ACC112 (cell line): ENCODE results near the gene SYNJ2.
"Not testable (repeated sequence)": the region's sequence is repeated elsewhere in the genome, so short reads cannot be mapped to it uniquely, and the experiment has no call there.

Source experiments
- H2AFZ ChIP-seq: fragments of 200-600 bp; sonication (generic); one replicate; pipeline ENCODE4 v1.6.0; 2017; ENCODE audit warnings: antibody characterized with exemption, low read length; ENCODE audit not compliant: unreplicated experiment
- H3K27ac ChIP-seq: fragments of 200-600 bp; sonication (generic); 2 replicates; pipeline ENCODE4 v1.5.1; 2014; ENCODE audit warnings: low read depth, mild to moderate bottlenecking, antibody characterized with exemption, low read length, moderate library complexity
- H3K27me3 ChIP-seq: fragments of 200-600 bp; sonication (generic); 2 replicates; pipeline ENCODE4 v1.6.1; 2014; ENCODE audit warnings: mild to moderate bottlenecking, antibody characterized with exemption, low read length, moderate library complexity, mixed read lengths; ENCODE audit not compliant: insufficient read depth
- H3K36me3 ChIP-seq: fragments of 200-600 bp; sonication (generic); 2 replicates; pipeline ENCODE4 v1.6.1; 2016; ENCODE audit warnings: mild to moderate bottlenecking, antibody characterized with exemption, low read length, moderate library complexity, mixed read lengths; ENCODE audit not compliant: insufficient read depth
- H3K4me1 ChIP-seq: fragments of 200-600 bp; sonication (generic); one replicate; pipeline ENCODE4 v1.6.1; 2016; ENCODE audit warnings: low read length, mixed read lengths; ENCODE audit not compliant: insufficient read depth, unreplicated experiment, control insufficient read depth
- H3K4me3 ChIP-seq: fragments of 200-600 bp; sonication (generic); 2 replicates; pipeline ENCODE4 v1.5.1; 2014; ENCODE audit warnings: mild to moderate bottlenecking, low read depth, low read length
- H3K79me2 ChIP-seq: fragments of 200-600 bp; sonication (generic); one replicate; pipeline ENCODE4 v1.6.0; 2016; ENCODE audit warnings: low read length; ENCODE audit not compliant: control insufficient read depth, unreplicated experiment, insufficient read depth

Gene SYNJ2, protein sequence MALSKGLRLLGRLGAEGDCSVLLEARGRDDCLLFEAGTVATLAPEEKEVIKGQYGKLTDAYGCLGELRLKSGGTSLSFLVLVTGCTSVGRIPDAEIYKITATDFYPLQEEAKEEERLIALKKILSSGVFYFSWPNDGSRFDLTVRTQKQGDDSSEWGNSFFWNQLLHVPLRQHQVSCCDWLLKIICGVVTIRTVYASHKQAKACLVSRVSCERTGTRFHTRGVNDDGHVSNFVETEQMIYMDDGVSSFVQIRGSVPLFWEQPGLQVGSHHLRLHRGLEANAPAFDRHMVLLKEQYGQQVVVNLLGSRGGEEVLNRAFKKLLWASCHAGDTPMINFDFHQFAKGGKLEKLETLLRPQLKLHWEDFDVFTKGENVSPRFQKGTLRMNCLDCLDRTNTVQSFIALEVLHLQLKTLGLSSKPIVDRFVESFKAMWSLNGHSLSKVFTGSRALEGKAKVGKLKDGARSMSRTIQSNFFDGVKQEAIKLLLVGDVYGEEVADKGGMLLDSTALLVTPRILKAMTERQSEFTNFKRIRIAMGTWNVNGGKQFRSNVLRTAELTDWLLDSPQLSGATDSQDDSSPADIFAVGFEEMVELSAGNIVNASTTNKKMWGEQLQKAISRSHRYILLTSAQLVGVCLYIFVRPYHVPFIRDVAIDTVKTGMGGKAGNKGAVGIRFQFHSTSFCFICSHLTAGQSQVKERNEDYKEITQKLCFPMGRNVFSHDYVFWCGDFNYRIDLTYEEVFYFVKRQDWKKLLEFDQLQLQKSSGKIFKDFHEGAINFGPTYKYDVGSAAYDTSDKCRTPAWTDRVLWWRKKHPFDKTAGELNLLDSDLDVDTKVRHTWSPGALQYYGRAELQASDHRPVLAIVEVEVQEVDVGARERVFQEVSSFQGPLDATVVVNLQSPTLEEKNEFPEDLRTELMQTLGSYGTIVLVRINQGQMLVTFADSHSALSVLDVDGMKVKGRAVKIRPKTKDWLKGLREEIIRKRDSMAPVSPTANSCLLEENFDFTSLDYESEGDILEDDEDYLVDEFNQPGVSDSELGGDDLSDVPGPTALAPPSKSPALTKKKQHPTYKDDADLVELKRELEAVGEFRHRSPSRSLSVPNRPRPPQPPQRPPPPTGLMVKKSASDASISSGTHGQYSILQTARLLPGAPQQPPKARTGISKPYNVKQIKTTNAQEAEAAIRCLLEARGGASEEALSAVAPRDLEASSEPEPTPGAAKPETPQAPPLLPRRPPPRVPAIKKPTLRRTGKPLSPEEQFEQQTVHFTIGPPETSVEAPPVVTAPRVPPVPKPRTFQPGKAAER (N-terminal part only)

DNA sequence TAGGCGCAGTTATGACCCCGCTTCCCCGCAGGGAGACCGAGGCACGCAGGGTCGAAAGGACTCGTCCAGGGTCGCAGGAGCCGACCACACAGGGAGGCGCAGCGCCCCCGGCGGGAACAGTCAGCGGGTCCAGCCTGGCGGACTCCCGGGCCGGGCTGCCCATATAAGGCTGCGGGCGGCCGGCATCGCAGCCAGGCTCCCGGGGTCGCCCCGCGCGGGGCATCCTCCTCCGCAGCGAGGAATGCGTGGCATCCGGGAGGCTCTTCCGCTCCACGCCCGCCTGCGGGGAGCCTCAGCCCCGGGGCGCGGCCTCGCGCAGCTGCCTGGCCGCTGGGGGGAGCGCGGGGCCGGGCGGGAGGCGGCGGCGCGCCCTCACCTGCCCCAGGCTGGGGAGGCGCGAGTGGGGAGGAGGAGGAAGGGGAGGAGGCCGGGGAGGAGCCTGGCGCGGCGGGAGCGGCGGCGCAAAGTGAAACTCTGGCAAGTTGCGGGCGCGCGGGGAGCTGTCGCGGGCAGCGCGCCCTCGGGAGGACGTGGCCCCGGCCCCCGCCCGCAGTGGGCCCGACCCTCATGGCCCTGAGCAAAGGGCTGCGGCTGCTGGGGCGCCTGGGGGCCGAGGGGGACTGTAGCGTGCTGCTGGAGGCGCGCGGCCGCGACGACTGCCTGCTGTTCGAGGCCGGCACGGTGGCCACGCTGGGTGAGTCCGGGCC is at the start of gene SYNJ2:
TSS of gene SYNJ2 (plus strand) at position 469 of the 707 bp plus-strand sequence. CDS start at position 568, 99 bp downstream.
- no peaks in the 10 kb centered on the region for H3K36me3 ChIP-seq
- H3K79me2 ChIP-seq = peaks cover 44% of the 10 kb centered on the region
- peak within 1 kb of the TSS; percentile 70 for H2AFZ ChIP-seq
- H3K4me1 ChIP-seq = peaks cover 19% of the 10 kb centered on the region
- peak within 1 kb of the TSS; percentile 27; the same call in 1 of the 2 replicates for H3K27ac ChIP-seq
- H3K27me3 ChIP-seq = no peaks in the 10 kb centered on the region
- peak within 1 kb of the TSS; percentile 87 for H3K4me3 ChIP-seq

DNA sequence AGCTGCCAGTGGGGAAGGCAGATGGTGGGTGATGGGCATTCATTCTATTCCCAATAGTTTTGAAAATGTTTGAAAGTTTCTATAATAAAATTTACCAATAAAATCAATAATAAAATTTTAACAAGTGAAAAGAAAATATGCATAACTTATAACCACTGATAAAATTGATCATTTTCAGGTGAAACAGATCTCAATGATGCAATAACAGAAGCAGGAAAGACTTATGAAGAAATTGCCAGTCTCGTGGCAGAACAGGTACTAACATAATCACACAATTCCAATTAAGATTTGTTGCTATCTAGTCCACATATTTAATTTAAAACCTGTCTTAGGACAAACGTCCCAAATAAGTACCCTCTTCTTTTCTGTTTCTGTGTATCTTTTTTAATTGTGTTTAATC is 45.9 kb upstream of the SYNJ2 start:
- H3K27ac ChIP-seq = no peak overlapping the region
- H3K4me1 ChIP-seq = no peaks in the 10 kb centered on the region
- H3K36me3 ChIP-seq = peaks cover 16% of the 10 kb centered on the region
- no peak overlapping the region for H3K4me3 ChIP-seq
- no peak overlapping the region for H2AFZ ChIP-seq
- no peaks in the 10 kb centered on the region for H3K27me3 ChIP-seq
- no peaks in the 10 kb centered on the region for H3K79me2 ChIP-seq

DNA sequence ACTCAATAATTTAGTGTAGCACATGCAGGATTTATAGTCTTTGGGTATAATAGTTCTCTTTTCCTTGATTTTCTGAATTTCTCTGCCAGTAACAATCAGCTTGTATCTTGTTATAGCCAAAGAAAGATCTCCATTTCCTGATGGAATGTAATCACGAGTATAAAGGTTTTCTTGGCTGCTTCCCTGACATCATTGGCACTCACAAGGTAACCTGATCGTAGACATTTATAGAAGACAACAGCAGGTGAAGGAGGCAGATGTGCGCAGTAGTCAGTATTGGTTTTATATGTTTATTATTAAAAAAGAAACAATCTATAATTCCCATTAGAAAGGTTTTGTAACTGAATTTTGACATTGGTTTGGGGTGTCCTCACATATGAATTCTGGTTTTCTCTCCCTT is 44.3 kb upstream of the SYNJ2 start:
- H3K27ac ChIP-seq = no peak overlapping the region
- no peak overlapping the region for H3K4me3 ChIP-seq
- no peaks in the 10 kb centered on the region for H3K4me1 ChIP-seq
- H3K36me3 ChIP-seq = peaks cover 14% of the 10 kb centered on the region
- no peak overlapping the region for H2AFZ ChIP-seq
- H3K79me2 ChIP-seq = no peaks in the 10 kb centered on the region
- no peaks in the 10 kb centered on the region for H3K27me3 ChIP-seq

DNA sequence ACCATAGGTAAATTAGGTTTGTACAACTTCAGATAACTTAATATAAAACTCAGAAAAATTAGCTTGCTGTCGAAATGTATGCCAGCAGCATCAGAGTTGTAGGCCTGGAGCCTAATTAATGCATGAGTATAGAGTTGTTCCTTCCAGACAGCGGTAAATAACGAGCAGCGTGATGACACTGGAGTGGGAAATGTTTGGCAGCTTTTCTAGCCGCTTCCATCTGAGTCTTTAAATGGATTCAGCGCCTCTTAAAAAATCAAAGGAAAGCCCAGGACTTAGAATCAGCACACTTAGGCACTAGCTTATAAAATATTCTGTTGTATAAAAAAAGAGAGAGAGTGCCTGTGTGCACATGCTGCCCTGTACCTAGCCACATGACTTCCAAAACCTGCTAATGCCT is 43.7 kb upstream of the SYNJ2 start:
- Histone ChIP-seq H3K27me3 (no peaks in the 10 kb centered on the region), H3K4me1 (no peaks in the 10 kb centered on the region), H3K36me3 (peaks cover 13% of the 10 kb centered on the region), H2AFZ (no peak overlapping the region), H3K4me3 (no peak overlapping the region), H3K79me2 (no peaks in the 10 kb centered on the region), H3K27ac (no peak overlapping the region)

DNA sequence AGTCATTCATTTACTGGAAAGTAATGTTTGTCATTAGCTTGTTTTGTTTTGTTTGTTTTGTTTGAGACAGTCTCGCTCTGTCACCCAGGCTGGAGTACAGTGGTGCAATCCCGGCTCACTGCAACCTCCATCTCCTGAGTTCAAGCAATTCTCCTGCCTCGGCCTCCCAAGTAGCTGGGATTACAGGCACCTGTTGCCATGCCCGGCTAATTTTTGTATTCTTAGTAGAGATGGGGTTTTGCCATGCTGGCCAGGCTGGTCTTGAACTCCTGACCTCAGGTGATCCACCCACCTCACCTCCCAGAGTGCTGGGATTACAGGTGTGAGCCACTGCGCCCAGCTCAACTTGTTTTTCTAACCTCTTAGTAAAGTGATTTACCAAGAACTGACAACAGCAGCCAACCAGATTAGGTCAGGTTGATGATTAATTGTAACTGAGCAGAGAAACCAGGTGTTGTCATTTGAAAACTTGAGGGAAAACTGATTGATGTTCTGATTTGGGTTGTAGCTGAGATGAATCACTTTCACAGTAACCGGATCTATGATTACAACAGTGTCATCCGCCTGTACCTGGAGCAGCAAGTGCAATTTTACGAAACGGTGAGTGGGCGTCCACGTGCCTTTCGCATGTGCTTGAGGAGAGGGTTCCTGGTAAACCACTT is 41.2 kb upstream of the SYNJ2 start:
- H3K36me3 ChIP-seq = peaks cover 28% of the 10 kb centered on the region
- not testable (repeated sequence) for H3K79me2 ChIP-seq

DNA sequence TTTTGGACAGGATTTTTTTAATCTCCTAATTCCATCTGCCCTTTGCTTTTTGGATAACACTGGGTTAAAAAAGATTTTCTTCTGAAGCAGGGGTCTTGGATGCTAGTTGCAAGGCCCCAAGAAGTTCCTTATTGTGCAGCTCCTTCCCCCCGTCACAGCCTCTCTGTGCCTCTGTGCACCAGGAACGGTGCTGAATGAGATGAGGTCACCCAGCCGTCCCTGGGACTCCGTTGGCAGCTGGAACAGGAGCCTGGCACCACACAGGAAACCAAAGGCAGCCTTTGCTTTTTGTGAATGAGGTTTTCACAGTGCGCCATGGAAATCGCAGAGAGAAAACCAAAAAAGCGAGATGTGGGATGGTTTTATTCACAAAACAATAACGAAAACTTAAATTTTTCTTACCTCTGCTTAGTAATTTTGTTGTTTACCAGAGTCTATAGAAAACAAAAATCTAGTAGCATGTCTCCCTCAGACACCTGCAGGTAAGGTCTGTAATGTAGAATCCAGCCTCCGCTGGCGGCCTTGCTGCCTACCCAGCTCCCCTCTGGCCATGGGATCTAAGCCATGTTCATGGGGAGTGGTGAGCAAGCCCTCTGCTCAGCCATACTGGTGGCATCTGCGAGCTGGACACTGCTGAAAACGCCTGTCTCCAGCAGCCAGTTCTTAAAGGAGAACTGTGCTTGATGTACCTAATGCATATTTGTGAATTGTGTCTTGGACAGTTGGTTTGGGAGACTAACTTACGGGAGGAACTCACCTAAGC is 40.4 kb upstream of the SYNJ2 start:
- Histone ChIP-seq H3K4me1 (no peaks in the 10 kb centered on the region), H2AFZ (no peak overlapping the region), H3K4me3 (no peak overlapping the region), H3K27ac (no peak overlapping the region), H3K27me3 (no peaks in the 10 kb centered on the region), H3K36me3 (peaks cover 28% of the 10 kb centered on the region), H3K79me2 (no peaks in the 10 kb centered on the region)

More for the DNA sequence above, 41.2 kb upstream of the SYNJ2 start:
- not testable (repeated sequence) for H3K27ac ChIP-seq, H3K4me1 ChIP-seq, H3K4me3 ChIP-seq, H3K27me3 ChIP-seq, H2AFZ ChIP-seq

DNA sequence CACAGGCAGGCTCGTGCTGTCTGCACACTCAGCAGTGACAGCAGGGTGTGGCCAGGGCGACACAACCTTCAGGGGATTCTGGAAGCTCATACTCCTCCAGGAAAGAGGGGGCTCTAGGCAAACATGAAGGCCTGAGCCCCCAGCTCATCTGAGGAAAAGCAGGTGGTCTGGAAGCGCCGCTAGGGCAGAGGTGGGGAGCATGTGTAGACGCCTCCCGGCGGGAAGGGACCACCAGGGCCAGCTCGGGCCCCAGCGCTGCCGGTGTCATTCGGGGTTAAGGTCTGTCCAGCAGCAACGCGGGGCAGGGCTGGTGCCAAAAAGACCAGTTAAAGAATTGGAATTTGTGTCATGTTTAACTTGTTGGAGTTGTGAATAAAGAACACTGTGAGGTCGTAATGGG is 39.3 kb upstream of the SYNJ2 start:
- Histone ChIP-seq H3K79me2 (no peaks in the 10 kb centered on the region), H2AFZ (no peak overlapping the region), H3K36me3 (peaks cover 28% of the 10 kb centered on the region), H3K27ac (no peak overlapping the region), H3K4me3 (no peak overlapping the region), H3K27me3 (no peaks in the 10 kb centered on the region), H3K4me1 (no peaks in the 10 kb centered on the region)

DNA sequence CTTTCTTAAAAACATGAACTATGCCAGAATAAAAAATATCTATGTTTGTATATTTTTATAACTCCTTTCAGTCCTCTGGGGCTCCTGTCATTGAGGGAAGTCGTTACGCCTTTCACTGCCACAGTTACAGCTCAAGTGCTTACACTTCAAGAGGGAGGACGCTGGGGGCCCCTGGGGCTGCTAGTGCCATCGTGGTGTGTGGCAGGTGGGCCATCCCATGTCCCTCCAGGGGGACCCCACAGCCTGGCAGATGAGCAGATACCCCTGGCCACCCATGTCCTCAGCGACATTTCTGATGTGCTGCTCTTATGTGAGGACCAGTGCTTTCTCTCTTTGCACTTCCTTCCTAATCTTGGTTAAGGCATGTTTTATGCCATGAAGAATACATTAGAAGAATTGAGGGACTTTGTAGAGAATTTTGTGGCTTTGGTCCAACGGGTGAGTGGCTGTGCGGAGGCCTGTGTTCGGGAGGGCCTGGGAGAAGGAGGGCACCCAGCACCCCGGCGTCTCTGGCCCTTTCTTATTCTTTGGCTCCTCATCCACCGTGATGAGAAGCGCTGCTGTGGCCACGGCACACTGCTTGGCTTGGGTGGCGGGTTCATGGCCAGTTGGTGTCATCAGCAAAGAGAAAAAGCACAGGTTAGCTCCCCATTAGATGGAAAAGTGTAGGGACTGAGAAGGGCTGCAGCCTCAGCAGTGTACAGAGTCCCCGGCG is 38.3 kb upstream of the SYNJ2 start:
- no peak overlapping the region for H3K27ac ChIP-seq
- H3K27me3 ChIP-seq = no peaks in the 10 kb centered on the region
- no peaks in the 10 kb centered on the region for H3K79me2 ChIP-seq
- no peaks in the 10 kb centered on the region for H3K4me1 ChIP-seq
- no peak overlapping the region for H2AFZ ChIP-seq
- no peak overlapping the region for H3K4me3 ChIP-seq
- H3K36me3 ChIP-seq = peaks cover 28% of the 10 kb centered on the region; the same call in 1 of the 2 replicates

DNA sequence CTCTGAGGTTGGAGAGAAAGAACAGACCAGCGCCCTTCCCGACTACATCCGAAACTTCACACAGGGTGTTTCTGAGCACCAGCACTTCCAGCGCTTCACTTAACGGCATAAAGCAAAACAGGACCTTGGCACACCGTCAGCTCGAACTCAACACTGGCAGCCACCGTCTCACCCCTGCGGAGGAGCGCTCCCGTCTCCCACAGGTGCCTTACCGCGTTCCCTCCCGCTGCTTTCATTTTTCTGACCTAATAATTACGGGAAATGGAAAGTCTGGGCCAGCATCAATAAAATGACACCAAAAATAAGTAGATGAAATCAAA is 37.7 kb upstream of the SYNJ2 start:
- Histone ChIP-seq H3K36me3 (peaks cover 28% of the 10 kb centered on the region; the same call in 1 of the 2 replicates), H3K27ac (no peak overlapping the region)

More for the DNA sequence above, 37.7 kb upstream of the SYNJ2 start:
- Histone ChIP-seq H3K27me3 (no peaks in the 10 kb centered on the region), H3K4me3 (no peak overlapping the region), H3K79me2 (no peaks in the 10 kb centered on the region), H3K4me1 (no peaks in the 10 kb centered on the region), H2AFZ (no peak overlapping the region)
